Measurements from ENCODE around the gene DSCAM.

GRCh38 chr21:40819071-40819900 is 27.7 kb downstream of the DSCAM start:
- no peak for TF ChIP-seq CTCF (IDR thresholded peaks at IDR 0.05)
- no peak for TF ChIP-seq POLR2A (IDR thresholded peaks at IDR 0.05)
